CD4-positive, alpha-beta T cell (primary cell): Measurements from ENCODE around the gene ADK. TPM values are rescaled to one million over a fixed set of nuclear protein-coding genes. Genes with fewer than 3 reads are reported as not detected.

Experiments used
- ATAC-seq: fragments of 200-7000 bp; cut with Tn5 transposase; one replicate; pipeline ENCODE4 v1.10.0; 2022; ENCODE audit warnings: mild to moderate bottlenecking; ENCODE audit not compliant: poor library complexity
- CTCF ChIA-PET: fragments of 350-600 bp; sonication (Branson Sonifier 250); formaldehyde crosslinking; loops from one replicate; lab custom pipeline; 2021; ENCODE audit warnings: antibody characterized with exemption, inconsistent platforms; lab: Charles Lee
- POLR2A ChIA-PET: fragments of 350-600 bp; sonication (Branson Sonifier 250); formaldehyde crosslinking; loops from one replicate; lab custom pipeline; 2021; ENCODE audit warnings: antibody characterized with exemption, inconsistent platforms; lab: Charles Lee
- DNase-seq, 14 experiments: peaks; one replicate each; pipeline ENCODE4 v3.0.0-alpha.2; 2013 to 2020; ENCODE audit warnings: mixed read lengths in 2 of 14
- H3K27ac ChIP-seq, 2 donors: one replicate each; pipeline versions ENCODE4 v1.5.1 to v1.7.0; 2013; ENCODE audit warnings: low read length in 2 of 2, low read depth in 1 of 2, mild to moderate bottlenecking in 1 of 2
- H3K27me3 ChIP-seq, 2 experiments: 1 replicate in 1 of 2; 2 replicates in 1 of 2; pipeline versions ENCODE4 v1.6.1 to v1.7.0; 2013; ENCODE audit warnings: low read length in 2 of 2, control low read depth in 1 of 2, mild to moderate bottlenecking in 1 of 2, moderate library complexity in 1 of 2; ENCODE audit not compliant: insufficient read depth in 2 of 2, control insufficient read depth in 1 of 2
- H3K36me3 ChIP-seq: one replicate; pipeline ENCODE4 v1.6.1; 2013; ENCODE audit warnings: low read length, control low read depth; ENCODE audit not compliant: insufficient read depth
- H3K4me1 ChIP-seq: one replicate; pipeline ENCODE4 v1.6.1; 2013; ENCODE audit warnings: low read length, control low read depth; ENCODE audit not compliant: insufficient read depth
- H3K4me3 ChIP-seq: one replicate; pipeline ENCODE4 v1.5.1; 2013; ENCODE audit warnings: mild to moderate bottlenecking, low read length, moderate library complexity
- H3K9me3 ChIP-seq, 2 experiments: 1 replicate in 1 of 2; 2 replicates in 1 of 2; pipeline versions ENCODE4 v1.6.1 to v1.7.0; 2013; ENCODE audit warnings: low read length in 2 of 2, mild to moderate bottlenecking in 2 of 2, control low read depth in 1 of 2, moderate library complexity in 1 of 2; ENCODE audit not compliant: control insufficient read depth in 1 of 2, insufficient read depth in 1 of 2
- H3K27ac Mint-ChIP-seq: one replicate; pipeline ENCODE4 v1.8.0; 2020; ENCODE audit warnings: mixed read lengths
- H3K27me3 Mint-ChIP-seq: one replicate; pipeline ENCODE4 v1.8.0; 2021; ENCODE audit warnings: mixed read lengths
- H3K36me3 Mint-ChIP-seq: one replicate; pipeline ENCODE4 v1.8.0; 2021; ENCODE audit warnings: low read depth, mixed read lengths
- H3K4me1 Mint-ChIP-seq: one replicate; pipeline ENCODE4 v1.8.0; 2021; ENCODE audit warnings: low read depth, mixed read lengths
- H3K4me3 Mint-ChIP-seq: one replicate; pipeline ENCODE4 v1.8.0; 2020; ENCODE audit warnings: mild to moderate bottlenecking, mixed read lengths
- H3K9me3 Mint-ChIP-seq: one replicate; pipeline ENCODE4 v1.8.0; 2020; ENCODE audit warnings: mixed read lengths
- CTCF ChIP-seq: fragments of 200-600 bp; IDR thresholded peaks from one replicate; pipeline ENCODE4 v1.8.0; 2022; ENCODE audit warnings: antibody characterized with exemption, mild to moderate bottlenecking
- intact Hi-C, 2 experiments: fragments of 100-400 bp; cut with DNase I in 1 of 2; cut with micrococcal nuclease in 1 of 2; formaldehyde crosslinking; loops; one replicate each; pipeline versions ENCODE4 v1.15.1 to v1.9.0; 2023 to 2025; cut with DNase I, micrococcal nuclease
- total RNA-seq, 174 experiments: library from RNA in 2 of 174; stranded (reverse) in 2 of 174; gene quantifications; one replicate each; pipeline ENCODE4 v1.2.3 and lab custom pipeline; 2021 to 2026

Gene ADK
- total RNA-seq, 2 experiments from 2014 or later = 15.3 to 17.6 TPM

- no peak overlapping the region for H3K4me3 ChIP-seq
- H3K36me3 ChIP-seq = no peaks in the 10 kb centered on the region
- peaks cover 17% of the 10 kb centered on the region for H3K4me1 ChIP-seq
- Mint-ChIP-seq H3K4me1 (peaks cover 24% of the 10 kb centered on the region), H3K9me3 (peaks cover 1% of the 10 kb centered on the region), H3K27ac (no peak overlapping the region), H3K36me3 (no peaks in the 10 kb centered on the region), H3K4me3 (no peak overlapping the region), H3K27me3 (no peaks in the 10 kb centered on the region)
- TF ChIP-seq CTCF = no peak
- DNase-seq (peak in 2 of 14 experiments; percentile 7 to 11), ATAC-seq (no peak)
- CTCF ChIA-PET = interaction anchor here (0.7 to 1.3 kb wide), 2 partner anchors 51 to 79 kb away, joined by 3 read pairs; no protein-coding TSS in a partner anchor
- H3K27ac ChIP-seq = no peak overlapping the region
- H3K27me3 ChIP-seq = no peaks in the 10 kb centered on the region
- POLR2A ChIA-PET = interaction anchor here (0.9 kb wide), 1 partner anchor 317 kb away, joined by 3 read pairs; no protein-coding TSS in a partner anchor
- no peaks in the 10 kb centered on the region for H3K9me3 ChIP-seq
- intact Hi-C loops = loop anchor here (5.0 to 10.0 kb wide), 2 partner anchors 89 to 367 kb away; partner anchors contain the start of gene KAT6B (in 1 of the 2)
Observed at GRCh38 chr10:74738052-74738451, 587.0 kb downstream of the ADK start.

GRCh38 chr10:74738542-74738941 is 587.5 kb downstream of the ADK start:
- TF ChIP-seq CTCF = no peak
- Histone ChIP-seq H3K4me1 (peaks cover 17% of the 10 kb centered on the region), H3K27ac (no peak overlapping the region), H3K27me3 (no peaks in the 10 kb centered on the region), H3K36me3 (no peaks in the 10 kb centered on the region), H3K9me3 (no peaks in the 10 kb centered on the region), H3K4me3 (no peak overlapping the region)
- Mint-ChIP-seq H3K4me3 (no peak overlapping the region), H3K4me1 (peaks cover 24% of the 10 kb centered on the region), H3K27ac (peak overlapping the region; percentile 73), H3K9me3 (peaks cover 1% of the 10 kb centered on the region), H3K36me3 (no peaks in the 10 kb centered on the region), H3K27me3 (no peaks in the 10 kb centered on the region)
- CTCF ChIA-PET = interaction anchor here (0.7 to 1.3 kb wide), 2 partner anchors 51 to 78 kb away, joined by 3 read pairs; no protein-coding TSS in a partner anchor
- ATAC-seq (no peak), DNase-seq (no peak)
- intact Hi-C loops = loop anchor here (5.0 to 10.0 kb wide), 2 partner anchors 89 to 366 kb away; partner anchors contain the start of gene KAT6B (in 1 of the 2)
- POLR2A ChIA-PET = interaction anchor here (0.6 to 0.9 kb wide), 2 partner anchors 86 to 317 kb away, joined by 3 read pairs; no protein-coding TSS in a partner anchor

- Histone ChIP-seq H3K9me3 (no peaks in the 10 kb centered on the region), H3K27ac (no peak overlapping the region), H3K4me1 (peaks cover 17% of the 10 kb centered on the region), H3K36me3 (no peaks in the 10 kb centered on the region), H3K27me3 (no peaks in the 10 kb centered on the region), H3K4me3 (no peak overlapping the region)
- peak in 5 of 14 experiments; percentile 4 to 63 (median 55) for DNase-seq
- peak; percentile 74 for ATAC-seq
- intact Hi-C loops = loop anchor here (1.0 to 10.0 kb wide), 3 partner anchors 88 to 366 kb away; partner anchors contain the start of gene KAT6B (in 1 of the 2)
- H3K36me3 Mint-ChIP-seq = no peaks in the 10 kb centered on the region
- CTCF ChIA-PET = interaction anchor here (0.7 to 1.3 kb wide), 2 partner anchors 50 to 78 kb away, joined by 3 read pairs; no protein-coding TSS in a partner anchor
- H3K27ac Mint-ChIP-seq = peak overlapping the region; percentile 73
- H3K4me3 Mint-ChIP-seq = no peak overlapping the region
- no peak for TF ChIP-seq CTCF
- no peaks in the 10 kb centered on the region for H3K27me3 Mint-ChIP-seq
- POLR2A ChIA-PET = interaction anchor here (0.6 kb wide), 1 partner anchor 86 kb away, joined by 3 read pairs; no protein-coding TSS in a partner anchor
- peaks cover 24% of the 10 kb centered on the region for H3K4me1 Mint-ChIP-seq
- H3K9me3 Mint-ChIP-seq = no peaks in the 10 kb centered on the region
Observed at GRCh38 chr10:74738985-74739567, 588.1 kb downstream of the ADK start.
